ENCODE data around the gene METTL1. TPM values are rescaled to one million over a fixed set of nuclear protein-coding genes. Genes with fewer than 3 reads are reported as not detected.

The METTL1 gene
- total and polyA plus RNA-seq, 2 donors (not counting 1 experiment from before 2014, with no cell fraction given): 9.1 to 9.2 TPM

- Mint-ChIP-seq H3K27ac (peak within 1 kb of the TSS; percentile 1), H3K9me3 (ENCODE audit: insufficient read depth) (no peaks in the 10 kb centered on the region), H3K4me3 (peak within 1 kb of the TSS; percentile 17), H3K4me1 (peaks cover 33% of the 10 kb centered on the region), H3K27me3 (no peaks in the 10 kb centered on the region)
- POLR2A ChIA-PET: no interaction called here
- Histone ChIP-seq H3K4me2 (replicated peaks; ENCODE audit: low read depth, low read length, poor library complexity, severe bottlenecking) (peak within 1 kb of the TSS; percentile 9), H3K27me3 (replicated peaks in 1 of 4; ENCODE audit: control extremely low read depth in 1 of 4, control insufficient read depth in 3 of 4, insufficient read depth in 4 of 4, low read length in 3 of 4) (no peaks in the 10 kb centered on the region), H3K4me1 (ENCODE audit: control insufficient read depth in 2 of 2, insufficient read depth in 2 of 2, low read length in 2 of 2) (peaks cover 31 to 38% of the 10 kb centered on the region in 2 donors), H2AFZ (ENCODE audit: insufficient read depth, low read depth, low read length, poor library complexity, severe bottlenecking) (no peak within 1 kb of the TSS), H3K79me2 (ENCODE audit: control insufficient read depth, insufficient read depth, low read length) (peaks cover 65% of the 10 kb centered on the region), H3K9ac (ENCODE audit: low read length) (no peak within 1 kb of the TSS), H3K36me3 (replicated peaks in 1 of 2; ENCODE audit: control extremely low read depth in 1 of 2, control insufficient read depth in 1 of 2, extremely low read depth in 1 of 2, insufficient read depth in 2 of 2, low read length in 1 of 2) (peaks cover 0 to 38% of the 10 kb centered on the region in 2 experiments), H3K27ac (ENCODE audit: low read length in 2 of 2) (no peak within 1 kb of the TSS), H4K20me1 (ENCODE audit: control insufficient read depth, insufficient read depth, low read length, poor library complexity, severe bottlenecking) (peaks cover 57% of the 10 kb centered on the region), H3K4me3 (ENCODE audit: control extremely low read depth in 1 of 5, extremely low read depth in 1 of 5, insufficient read depth in 1 of 5, low read depth in 2 of 5, low read length in 4 of 5) (no peak within 1 kb of the TSS), H3K9me3 (ENCODE audit: control extremely low read depth in 1 of 3, control insufficient read depth in 2 of 3, insufficient read depth in 1 of 3, low read length in 2 of 3) (no peaks in the 10 kb centered on the region)
- TF ChIP-seq CTCF (IDR thresholded peaks at IDR 0.05): no peak
- no peak for TF ChIP-seq EZH2 (IDR thresholded peaks at IDR 0.05; ENCODE audit: borderline replicate concordance, insufficient read depth, low read depth, low read length, poor library complexity, severe bottlenecking)
- intact Hi-C loops (cut with micrococcal nuclease): no loop called here
- no peak for ATAC-seq (ENCODE audit: low read depth)
- CTCF ChIA-PET: interaction anchor here (4.0 kb wide), 1 partner anchor 18 kb away, joined by 21 read pairs; no protein-coding TSS in a partner anchor
- 76% methylated on average over 11 of the region's 36 CpGs for WGBS (ENCODE audit: insufficient coverage)
- DNase-seq: no peak
These were observed 33.2 kb downstream of the METTL1 start, which contains the start of gene AGAP2 for GRCh38 chr12:57738661-57739237. TSS of gene AGAP2 (minus strand) at chr12:57738742. CDS start at chr12:57738246, 496 bp downstream.
